ENCODE results near the gene FAM228B.
A peak's percentile ranks its signal among the peaks of the same experiment; 100 is the strongest.
"Not testable (repeated sequence)": the region's sequence is repeated elsewhere in the genome, so short reads cannot be mapped to it uniquely, and the experiment has no call there.

Gene FAM228B

GRCh38 chr2:24183366-24184069, 60.2 kb downstream of the FAM228B start:
- H3K4me3 ChIP-seq (ENCODE audit: low read depth, low read length): no peak overlapping the region
- no peak for TF ChIP-seq CTCF (conservative IDR thresholded peaks at IDR 0.05; ENCODE audit: low read depth, low read length)
- peak; percentile 7 for DNase-seq (ENCODE audit: low read depth)

- H3K4me3 ChIP-seq (ENCODE audit: low read depth, low read length): no peak overlapping the region
- no peak for TF ChIP-seq CTCF (conservative IDR thresholded peaks at IDR 0.05; ENCODE audit: low read depth, low read length)
- DNase-seq (ENCODE audit: low read depth): no peak
These were observed 66.3 kb downstream of the FAM228B start for GRCh38 chr2:24189551-24189950.

- no peak for DNase-seq (ENCODE audit: low read depth)
- TF ChIP-seq CTCF (conservative IDR thresholded peaks at IDR 0.05; ENCODE audit: low read depth, low read length): no peak
- no peak overlapping the region for H3K4me3 ChIP-seq (ENCODE audit: low read depth, low read length)
These were observed 67.2 kb downstream of the FAM228B start for GRCh38 chr2:24190503-24190902.

GRCh38 chr2:24191156-24191555, 67.9 kb downstream of the FAM228B start:
- no peak overlapping the region for H3K4me3 ChIP-seq (ENCODE audit: low read depth, low read length)
- DNase-seq (ENCODE audit: low read depth): no peak
- no peak for TF ChIP-seq CTCF (conservative IDR thresholded peaks at IDR 0.05; ENCODE audit: low read depth, low read length)

- DNase-seq (ENCODE audit: low read depth): no peak
- no peak overlapping the region for H3K4me3 ChIP-seq (ENCODE audit: low read depth, low read length)
- TF ChIP-seq CTCF (conservative IDR thresholded peaks at IDR 0.05; ENCODE audit: low read depth, low read length): no peak
These were observed 68.6 kb downstream of the FAM228B start for GRCh38 chr2:24191848-24192247.

GRCh38 chr2:24197213-24197612, 73.9 kb downstream of the FAM228B start:
- not testable (repeated sequence) for H3K4me3 ChIP-seq (ENCODE audit: low read depth, low read length); DNase-seq (ENCODE audit: low read depth)

GRCh38 chr2:24199968-24200590, 76.8 kb downstream of the FAM228B start:
- DNase-seq (ENCODE audit: low read depth): peak; percentile 38
- no peak for TF ChIP-seq CTCF (conservative IDR thresholded peaks at IDR 0.05; ENCODE audit: low read depth, low read length)
- no peak overlapping the region for H3K4me3 ChIP-seq (ENCODE audit: low read depth, low read length)
